Measurements from ENCODE around the gene BCL11A. TPM values are rescaled to one million over a fixed set of nuclear protein-coding genes. Genes with fewer than 3 reads are reported as not detected.

BCL11A gene
- total and polyA plus RNA-seq, 12 donors: 3.2 to 38.5 (median 22.7) TPM

DNA sequence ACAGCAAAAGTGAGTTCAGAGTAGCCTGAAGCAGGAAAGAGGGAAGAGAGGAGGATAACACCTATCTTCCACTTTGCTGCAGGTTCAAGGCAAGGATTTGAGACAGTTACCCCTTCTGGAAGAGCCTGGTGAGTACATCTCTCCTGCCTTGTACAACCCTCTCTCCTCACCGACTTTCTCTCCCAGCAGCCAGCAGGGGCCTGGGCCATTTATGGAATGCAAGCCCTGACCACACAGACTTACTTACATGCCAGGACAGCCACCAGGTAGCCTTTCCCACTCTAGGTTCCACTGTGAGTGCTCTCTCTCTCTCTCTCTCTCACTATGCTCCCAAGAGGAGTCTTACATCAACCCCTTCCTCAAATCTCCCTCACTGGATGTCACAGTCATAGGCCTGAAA, 57.0 kb downstream of the BCL11A start:
- no peak overlapping the region for H3K27ac ChIP-seq
- no peaks in the 10 kb centered on the region for H3K36me3 ChIP-seq

GRCh38 chr2:60495041-60495625, 58.3 kb downstream of the BCL11A start:
- Histone ChIP-seq H3K27me3 (peaks cover 0 to 2% (median 0%) of the 10 kb centered on the region in 7 donors), H3K36me3 (no peaks in the 10 kb centered on the region), H3K4me1 (peaks cover 0 to 29% (median 17%) of the 10 kb centered on the region in 9 donors), H3K4me3 (no peak overlapping the region), H3K9me3 (no peaks in the 10 kb centered on the region), H3K27ac (no peak overlapping the region)
- ATAC-seq (no peak), DNase-seq (no peak)
- TF ChIP-seq, protein P1, sequence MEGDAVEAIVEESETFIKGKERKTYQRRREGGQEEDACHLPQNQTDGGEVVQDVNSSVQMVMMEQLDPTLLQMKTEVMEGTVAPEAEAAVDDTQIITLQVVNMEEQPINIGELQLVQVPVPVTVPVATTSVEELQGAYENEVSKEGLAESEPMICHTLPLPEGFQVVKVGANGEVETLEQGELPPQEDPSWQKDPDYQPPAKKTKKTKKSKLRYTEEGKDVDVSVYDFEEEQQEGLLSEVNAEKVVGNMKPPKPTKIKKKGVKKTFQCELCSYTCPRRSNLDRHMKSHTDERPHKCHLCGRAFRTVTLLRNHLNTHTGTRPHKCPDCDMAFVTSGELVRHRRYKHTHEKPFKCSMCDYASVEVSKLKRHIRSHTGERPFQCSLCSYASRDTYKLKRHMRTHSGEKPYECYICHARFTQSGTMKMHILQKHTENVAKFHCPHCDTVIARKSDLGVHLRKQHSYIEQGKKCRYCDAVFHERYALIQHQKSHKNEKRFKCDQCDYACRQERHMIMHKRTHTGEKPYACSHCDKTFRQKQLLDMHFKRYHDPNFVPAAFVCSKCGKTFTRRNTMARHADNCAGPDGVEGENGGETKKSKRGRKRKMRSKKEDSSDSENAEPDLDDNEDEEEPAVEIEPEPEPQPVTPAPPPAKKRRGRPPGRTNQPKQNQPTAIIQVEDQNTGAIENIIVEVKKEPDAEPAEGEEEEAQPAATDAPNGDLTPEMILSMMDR (IDR thresholded peaks at IDR 0.05): no peak
- intact Hi-C loops (cut with DNase I): no loop called here
- 66 to 68% methylated on average over 6 of the region's 6 CpGs for WGBS, 2 donors

More for the DNA sequence above, 57.0 kb downstream of the BCL11A start:
- DNase-seq (no peak), ATAC-seq (no peak)
- H3K27me3 ChIP-seq: peaks cover 0 to 2% (median 0%) of the 10 kb centered on the region in 7 donors
- intact Hi-C loops (cut with DNase I): no loop called here
- H3K4me3 ChIP-seq: no peak overlapping the region
- no peaks in the 10 kb centered on the region for H3K9me3 ChIP-seq
- WGBS, 2 donors: 47 to 65% methylated on average over 1 of the region's 1 CpG
- peaks cover 0 to 35% (median 18%) of the 10 kb centered on the region in 9 donors for H3K4me1 ChIP-seq
- TF ChIP-seq, protein P1 (IDR thresholded peaks at IDR 0.05): no peak

- Histone ChIP-seq H3K9me3 (no peaks in the 10 kb centered on the region), H3K36me3 (no peaks in the 10 kb centered on the region), H3K27ac (no peak overlapping the region), H3K4me3 (no peak overlapping the region), H3K4me1 (peaks cover 0 to 31% (median 9%) of the 10 kb centered on the region in 9 donors), H3K27me3 (no peaks in the 10 kb centered on the region)
- ATAC-seq (no peak), DNase-seq (no peak)
- 74 to 76% methylated on average over 4 of the region's 4 CpGs for WGBS, 2 donors
- TF ChIP-seq, protein P1 (IDR thresholded peaks at IDR 0.05): no peak
- intact Hi-C loops (cut with DNase I): no loop called here
Measured at GRCh38 chr2:60493804-60494387, 59.6 kb downstream of the BCL11A start.

GRCh38 chr2:60492548-60492947, 60.9 kb downstream of the BCL11A start:
- WGBS, 2 donors: 94 to 95% methylated on average over 4 of the region's 4 CpGs
- Histone ChIP-seq H3K27me3 (no peaks in the 10 kb centered on the region), H3K27ac (no peak overlapping the region), H3K4me3 (no peak overlapping the region), H3K4me1 (peaks cover 0 to 24% (median 0%) of the 10 kb centered on the region in 9 donors), H3K9me3 (peaks cover 0 to 6% (median 0%) of the 10 kb centered on the region in 11 donors), H3K36me3 (no peaks in the 10 kb centered on the region)
- TF ChIP-seq, protein P1 (IDR thresholded peaks at IDR 0.05): no peak
- DNase-seq (no peak), ATAC-seq (no peak)
- intact Hi-C loops (cut with DNase I): no loop called here

All from heart right ventricle (tissue), 16 donors.